Astrocyte (in vitro differentiated cells and primary cell): ENCODE results near the gene ATG101.

Experiments
- EZH2 ChIP-seq: IDR thresholded peaks from 2 replicates; pipeline ENCODE4 v1.6.1; 2012; ENCODE audit warnings: mild to moderate bottlenecking, low read length, inconsistent platforms; ENCODE audit not compliant: insufficient read depth
- TF ChIP-seq, protein P1 (sequence below): IDR thresholded peaks from 2 replicates; pipeline ENCODE4 v1.5.1; 2011; ENCODE audit warnings: low read depth, mild to moderate bottlenecking, inconsistent platforms, low read length, moderate library complexity; ENCODE audit not compliant: insufficient read depth

DNA sequence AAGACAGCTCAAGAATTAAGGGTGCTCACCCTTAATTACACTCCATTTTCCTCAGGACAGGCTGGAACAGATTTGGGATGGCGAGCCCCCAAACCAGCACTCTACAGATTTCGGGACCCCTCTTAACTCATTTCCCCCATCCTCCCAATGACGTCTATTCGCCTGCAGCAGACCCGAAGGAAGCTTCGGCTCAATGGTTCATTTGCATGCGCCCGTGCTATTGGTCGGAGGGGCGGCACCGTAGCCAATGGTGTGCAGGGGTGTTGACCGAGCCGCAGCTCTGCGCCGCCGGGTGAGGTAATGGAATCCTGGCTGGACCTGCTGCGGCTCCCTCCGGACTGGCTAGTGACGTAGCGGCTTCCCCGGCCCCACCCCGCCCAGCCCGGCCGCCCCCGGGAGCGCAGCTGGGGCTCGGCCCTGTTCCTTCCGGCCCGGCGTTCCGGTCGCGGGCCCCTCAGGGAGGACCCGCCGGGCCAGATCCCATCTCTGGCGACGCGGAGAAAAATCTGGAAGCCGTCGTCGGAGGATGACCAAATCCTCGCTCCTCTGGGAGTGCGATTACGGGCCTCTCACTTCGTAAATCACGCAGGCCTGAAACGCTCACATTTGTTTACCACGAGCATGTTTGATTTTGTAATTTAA lies 36.9 kb upstream of the ATG101 start:
- TF ChIP-seq, protein P1, sequence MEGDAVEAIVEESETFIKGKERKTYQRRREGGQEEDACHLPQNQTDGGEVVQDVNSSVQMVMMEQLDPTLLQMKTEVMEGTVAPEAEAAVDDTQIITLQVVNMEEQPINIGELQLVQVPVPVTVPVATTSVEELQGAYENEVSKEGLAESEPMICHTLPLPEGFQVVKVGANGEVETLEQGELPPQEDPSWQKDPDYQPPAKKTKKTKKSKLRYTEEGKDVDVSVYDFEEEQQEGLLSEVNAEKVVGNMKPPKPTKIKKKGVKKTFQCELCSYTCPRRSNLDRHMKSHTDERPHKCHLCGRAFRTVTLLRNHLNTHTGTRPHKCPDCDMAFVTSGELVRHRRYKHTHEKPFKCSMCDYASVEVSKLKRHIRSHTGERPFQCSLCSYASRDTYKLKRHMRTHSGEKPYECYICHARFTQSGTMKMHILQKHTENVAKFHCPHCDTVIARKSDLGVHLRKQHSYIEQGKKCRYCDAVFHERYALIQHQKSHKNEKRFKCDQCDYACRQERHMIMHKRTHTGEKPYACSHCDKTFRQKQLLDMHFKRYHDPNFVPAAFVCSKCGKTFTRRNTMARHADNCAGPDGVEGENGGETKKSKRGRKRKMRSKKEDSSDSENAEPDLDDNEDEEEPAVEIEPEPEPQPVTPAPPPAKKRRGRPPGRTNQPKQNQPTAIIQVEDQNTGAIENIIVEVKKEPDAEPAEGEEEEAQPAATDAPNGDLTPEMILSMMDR = no peak
- TF ChIP-seq EZH2 = no peak
